ENCODE data around the gene CSPG4. TPM values are rescaled to one million over a fixed set of nuclear protein-coding genes. Genes with fewer than 3 reads are reported as not detected.
"Not testable (repeated sequence)": the region's sequence is repeated elsewhere in the genome, so short reads cannot be mapped to it uniquely, and the experiment has no call there.

CSPG4 gene
- total and polyA plus RNA-seq, 9 donors, result 3.3 to 30.0 (median 5.2) TPM

- no peak for TF ChIP-seq CTCF (IDR thresholded peaks at IDR 0.05)
- no peak for TF ChIP-seq EP300 (IDR thresholded peaks at IDR 0.05)
- TF ChIP-seq POLR2A (IDR thresholded peaks at IDR 0.05), result no peak
- Histone ChIP-seq H3K36me3 (no peaks in the 10 kb centered on the region), H3K27ac (peak overlapping the region in 1 of 2 donors; percentile 30), H3K4me3 (no peak overlapping the region), H3K9me3 (no peaks in the 10 kb centered on the region), H3K4me1 (ENCODE audit: insufficient read depth) (peaks cover 11% of the 10 kb centered on the region), H3K27me3 (no peaks in the 10 kb centered on the region)
- DNase-seq, result peak in 4 of 5 donors; percentile 69 to 74 (median 70)
- 33 to 44% (median 34%) methylated on average over 9 of the region's 9 CpGs for whole genome bisulfite sequencing, 3 donors
- intact Hi-C loops (cut with DNase I), result no loop called here
Observed at GRCh38 chr15:75713338-75713895, 769 bp upstream of the CSPG4 start.

- H3K27ac ChIP-seq; intact Hi-C loops (cut with DNase I); H3K36me3 ChIP-seq; H3K27me3 ChIP-seq; H3K9me3 ChIP-seq; DNase-seq: not testable (repeated sequence)
- Histone ChIP-seq H3K4me1 (ENCODE audit: insufficient read depth) (peaks cover 11% of the 10 kb centered on the region), H3K4me3 (peak overlapping the region; percentile 23)
- 51 to 76% (median 58%) methylated on average over 5 to 7 of the region's 7 CpGs for WGBS, 3 donors
Observed at GRCh38 chr15:75711495-75711894, 1.2 kb downstream of the CSPG4 start.

- H3K36me3 ChIP-seq; H3K9me3 ChIP-seq; H3K27ac ChIP-seq; H3K27me3 ChIP-seq; H3K4me3 ChIP-seq; intact Hi-C loops (cut with DNase I); DNase-seq: not testable (repeated sequence)
- 87 to 95% methylated on average over 4 of the region's 5 CpGs; no CpG with 5 or more reads in 1 of the 3 donors for WGBS, 3 donors
- peaks cover 11% of the 10 kb centered on the region for H3K4me1 ChIP-seq (ENCODE audit: insufficient read depth)
Observed at GRCh38 chr15:75710874-75711273, 1.8 kb downstream of the CSPG4 start.

- Histone ChIP-seq H3K4me3 (peak overlapping the region; percentile 14), H3K4me1 (ENCODE audit: insufficient read depth) (peaks cover 11% of the 10 kb centered on the region), H3K27ac (peak overlapping the region; percentile 11 to 22)
- H3K9me3 ChIP-seq; H3K36me3 ChIP-seq; H3K27me3 ChIP-seq; intact Hi-C loops (cut with DNase I): not testable (repeated sequence)
- WGBS, 3 donors, result 9 to 19% (median 13%) methylated on average over 12 to 13 of the region's 15 CpGs
- DNase-seq, result peak; percentile 83 to 94 (median 85)
Observed at GRCh38 chr15:75709458-75709857, 3.2 kb downstream of the CSPG4 start.

- Histone ChIP-seq H3K36me3 (no peaks in the 10 kb centered on the region), H3K27me3 (no peaks in the 10 kb centered on the region), H3K4me1 (ENCODE audit: insufficient read depth) (no peaks in the 10 kb centered on the region), H3K27ac (no peak overlapping the region), H3K4me3 (no peak overlapping the region), H3K9me3 (no peaks in the 10 kb centered on the region)
- 58 to 68% (median 66%) methylated on average over 2 of the region's 2 CpGs for WGBS, 3 donors
- TF ChIP-seq CTCF (IDR thresholded peaks at IDR 0.05), result no peak
- no peak for TF ChIP-seq POLR2A (IDR thresholded peaks at IDR 0.05)
- no peak for TF ChIP-seq EP300 (IDR thresholded peaks at IDR 0.05)
- intact Hi-C loops (cut with DNase I), result no loop called here
- no peak for DNase-seq
Observed at GRCh38 chr15:75706682-75706954, 6.0 kb downstream of the CSPG4 start.

- no peak for DNase-seq
- no peak overlapping the region for H3K27ac ChIP-seq
- intact Hi-C loops (cut with DNase I), result no loop called here
- TF ChIP-seq CTCF (IDR thresholded peaks at IDR 0.05), result no peak
- TF ChIP-seq EP300 (IDR thresholded peaks at IDR 0.05), result no peak
- TF ChIP-seq POLR2A (IDR thresholded peaks at IDR 0.05), result no peak
- no peaks in the 10 kb centered on the region for H3K36me3 ChIP-seq
- H3K4me1 ChIP-seq (ENCODE audit: insufficient read depth), result no peaks in the 10 kb centered on the region
- H3K27me3 ChIP-seq, result no peaks in the 10 kb centered on the region
- no peaks in the 10 kb centered on the region for H3K9me3 ChIP-seq
- WGBS, 3 donors, result 80 to 82% (median 81%) methylated on average over 14 of the region's 14 CpGs
- no peak overlapping the region for H3K4me3 ChIP-seq
Observed at GRCh38 chr15:75705854-75706681, 6.6 kb downstream of the CSPG4 start.

GRCh38 chr15:75705375-75705774 is 7.3 kb downstream of the CSPG4 start:
- H3K27me3 ChIP-seq; DNase-seq; H3K27ac ChIP-seq; H3K4me3 ChIP-seq; H3K4me1 ChIP-seq (ENCODE audit: insufficient read depth); H3K36me3 ChIP-seq; intact Hi-C loops (cut with DNase I); H3K9me3 ChIP-seq: not testable (repeated sequence)
- 85 to 90% (median 86%) methylated on average over 5 of the region's 5 CpGs for WGBS, 3 donors

Data from ovary (tissue), 9 donors.